HG03442 (cell line): ENCODE data around the gene MANEA.

Source experiments
- ATAC-seq: cut with Tn5 transposase; IDR thresholded peaks from one replicate; pipeline ENCODE4 v1.9.1; 2021; ENCODE audit warnings: mild to moderate bottlenecking, moderate library complexity; ENCODE audit not compliant: unreplicated experiment

Gene MANEA

GRCh38 chr6:95587989-95588388, 10.7 kb downstream of the MANEA start:
- ATAC-seq, result no peak

- no peak for ATAC-seq
Observed at GRCh38 chr6:95589067-95589466, 11.7 kb downstream of the MANEA start.

GRCh38 chr6:95589826-95590570, 12.7 kb downstream of the MANEA start:
- ATAC-seq, result no peak

GRCh38 chr6:95593025-95593424, 15.7 kb downstream of the MANEA start:
- no peak for ATAC-seq

GRCh38 chr6:95596021-95596420, 18.7 kb downstream of the MANEA start:
- ATAC-seq, result no peak

GRCh38 chr6:95599706-95600105, 22.4 kb downstream of the MANEA start:
- ATAC-seq, result no peak

- ATAC-seq, result no peak
Observed at GRCh38 chr6:95601133-95601532, 23.8 kb downstream of the MANEA start.

DNA sequence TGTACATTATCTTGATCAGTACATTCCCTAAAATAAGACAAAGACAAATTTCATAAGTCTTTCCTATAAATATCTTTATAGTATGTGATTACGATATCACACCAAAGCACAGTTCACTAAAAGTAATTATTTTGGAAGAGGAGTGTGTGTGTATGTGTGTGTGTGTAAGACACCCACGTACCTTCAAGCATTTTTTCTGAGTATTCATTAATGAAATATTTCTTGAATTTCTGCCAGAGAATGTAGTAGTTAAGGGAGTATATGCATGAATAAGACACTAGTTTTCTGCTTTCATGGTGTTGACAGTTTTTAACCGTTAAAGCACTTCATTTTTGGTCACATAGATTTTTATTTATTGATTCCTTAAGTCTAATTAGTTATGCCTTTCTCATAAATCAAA, 36.8 kb downstream of the MANEA start:
- no peak for ATAC-seq

- ATAC-seq, result no peak
Observed at GRCh38 chr6:95629551-95629950, 52.2 kb downstream of the MANEA start.

- ATAC-seq, result no peak
Observed at GRCh38 chr6:95636552-95637431, 59.5 kb downstream of the MANEA start.

GRCh38 chr6:95648636-95649035, 71.3 kb downstream of the MANEA start:
- ATAC-seq, result no peak

DNA sequence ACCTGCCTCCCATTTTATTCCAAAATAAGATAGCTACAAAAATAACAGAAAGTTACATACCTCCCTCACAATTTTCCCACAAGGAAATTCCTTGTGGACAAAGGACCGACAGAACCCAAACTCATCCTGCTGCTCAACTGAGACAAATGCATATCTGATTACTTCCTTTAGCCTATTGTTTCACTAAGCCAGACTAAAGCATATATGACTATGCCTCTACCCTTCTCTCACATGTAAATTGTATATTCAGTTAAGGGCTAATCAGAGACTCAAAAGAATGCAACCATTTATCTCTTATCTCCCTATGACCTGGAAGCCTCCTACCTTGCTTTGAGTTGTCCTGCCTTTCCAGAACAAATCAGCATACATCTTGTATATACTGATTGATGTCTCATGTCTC, 72.1 kb downstream of the MANEA start:
- ATAC-seq, result no peak

DNA sequence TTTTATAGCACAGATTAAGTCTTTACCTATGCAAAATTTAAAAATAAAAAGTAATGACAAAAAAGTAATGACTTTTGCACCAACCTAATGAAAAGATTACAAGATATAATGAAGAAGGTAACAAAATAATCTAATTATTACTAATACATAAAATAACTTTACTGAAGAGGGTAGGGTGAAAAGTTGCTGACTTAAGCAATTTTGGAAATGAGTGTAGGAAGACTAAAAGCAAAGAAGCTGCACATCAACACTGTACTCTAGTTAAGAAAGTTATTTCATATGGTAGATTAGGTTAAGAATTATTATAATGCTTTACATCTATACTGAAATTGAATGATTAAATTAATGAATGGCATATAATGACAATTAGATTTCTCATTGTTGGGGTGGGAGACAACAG, 76.8 kb downstream of the MANEA start:
- ATAC-seq, result no peak

- ATAC-seq, result no peak
Observed at GRCh38 chr6:95658886-95659285, 81.6 kb downstream of the MANEA start.
